Measurements from ENCODE around the gene PRKACB. TPM values are rescaled to one million over a fixed set of nuclear protein-coding genes. Genes with fewer than 3 reads are reported as not detected.

Gene PRKACB
- total RNA-seq, 1 experiment from 2014 or later: 3.4 TPM

- no peaks in the 10 kb centered on the region for H3K36me3 ChIP-seq (ENCODE audit: control insufficient read depth, insufficient read depth, low read length)
- H3K27me3 ChIP-seq (replicated peaks; ENCODE audit: control insufficient read depth, insufficient read depth, low read length): no peaks in the 10 kb centered on the region
- H3K9me3 ChIP-seq: no peaks in the 10 kb centered on the region
- no peak for TF ChIP-seq CTCF (IDR thresholded peaks at IDR 0.05; ENCODE audit: insufficient read depth in 1 of 2, low read depth in 1 of 2, low read length in 1 of 2, severe bottlenecking in 1 of 2, unreplicated experiment in 1 of 2)
- H3K27me3 Mint-ChIP-seq (ENCODE audit: insufficient read depth, unreplicated experiment): no peaks in the 10 kb centered on the region
- ChIA-PET CTCF (no interaction called here), POLR2A (no interaction called here)
- H3K4me3 Mint-ChIP-seq (ENCODE audit: unreplicated experiment): no peak overlapping the region
- no peaks in the 10 kb centered on the region for H3K4me1 ChIP-seq
- intact Hi-C loops (cut with micrococcal nuclease; ENCODE audit: unreplicated experiment): no loop called here
- no peaks in the 10 kb centered on the region for H3K4me1 Mint-ChIP-seq (ENCODE audit: low read depth, unreplicated experiment)
- H3K9me3 Mint-ChIP-seq (ENCODE audit: unreplicated experiment): peaks cover 12% of the 10 kb centered on the region
- no peak overlapping the region for H3K27ac Mint-ChIP-seq (ENCODE audit: unreplicated experiment)
- H3K36me3 Mint-ChIP-seq (ENCODE audit: insufficient read depth, unreplicated experiment): no peaks in the 10 kb centered on the region
- no peak overlapping the region for H3K4me3 ChIP-seq (ENCODE audit: low read depth, low read length)
- DNase-seq: no peak
- BruUV-seq (replicated peaks): no TSS peak
Measured at GRCh38 chr1:84217239-84217638, 73.2 kb downstream of the PRKACB start.

- peaks cover 29% of the 10 kb centered on the region for H3K9me3 Mint-ChIP-seq (ENCODE audit: unreplicated experiment)
- H3K36me3 ChIP-seq (ENCODE audit: control insufficient read depth, insufficient read depth, low read length): no peaks in the 10 kb centered on the region
- no TSS peak for BruUV-seq (replicated peaks)
- H3K36me3 Mint-ChIP-seq (ENCODE audit: insufficient read depth, unreplicated experiment): no peaks in the 10 kb centered on the region
- no peaks in the 10 kb centered on the region for H3K27me3 ChIP-seq (replicated peaks; ENCODE audit: control insufficient read depth, insufficient read depth, low read length)
- ChIA-PET CTCF (no interaction called here), POLR2A (no interaction called here)
- H3K9me3 ChIP-seq: no peaks in the 10 kb centered on the region
- no peak for TF ChIP-seq CTCF (IDR thresholded peaks at IDR 0.05; ENCODE audit: insufficient read depth in 1 of 2, low read depth in 1 of 2, low read length in 1 of 2, severe bottlenecking in 1 of 2, unreplicated experiment in 1 of 2)
- H3K27ac Mint-ChIP-seq (ENCODE audit: unreplicated experiment): no peak overlapping the region
- H3K4me1 ChIP-seq: no peaks in the 10 kb centered on the region
- no peaks in the 10 kb centered on the region for H3K4me1 Mint-ChIP-seq (ENCODE audit: low read depth, unreplicated experiment)
- DNase-seq: no peak
- intact Hi-C loops (cut with micrococcal nuclease; ENCODE audit: unreplicated experiment): no loop called here
- no peak overlapping the region for H3K4me3 Mint-ChIP-seq (ENCODE audit: unreplicated experiment)
- H3K27me3 Mint-ChIP-seq (ENCODE audit: insufficient read depth, unreplicated experiment): no peaks in the 10 kb centered on the region
- no peak overlapping the region for H3K4me3 ChIP-seq (ENCODE audit: low read depth, low read length)
Measured at GRCh38 chr1:84223751-84224432, 79.8 kb downstream of the PRKACB start.

GRCh38 chr1:84224905-84225304, 80.8 kb downstream of the PRKACB start:
- ChIA-PET CTCF (no interaction called here), POLR2A (no interaction called here)
- no peaks in the 10 kb centered on the region for H3K9me3 ChIP-seq
- no peaks in the 10 kb centered on the region for H3K36me3 ChIP-seq (ENCODE audit: control insufficient read depth, insufficient read depth, low read length)
- DNase-seq: no peak
- intact Hi-C loops (cut with micrococcal nuclease; ENCODE audit: unreplicated experiment): no loop called here
- TF ChIP-seq CTCF (IDR thresholded peaks at IDR 0.05; ENCODE audit: insufficient read depth in 1 of 2, low read depth in 1 of 2, low read length in 1 of 2, severe bottlenecking in 1 of 2, unreplicated experiment in 1 of 2): no peak
- H3K27me3 ChIP-seq (replicated peaks; ENCODE audit: control insufficient read depth, insufficient read depth, low read length): no peaks in the 10 kb centered on the region
- Mint-ChIP-seq H3K4me3 (ENCODE audit: unreplicated experiment) (no peak overlapping the region), H3K27ac (ENCODE audit: unreplicated experiment) (no peak overlapping the region), H3K36me3 (ENCODE audit: insufficient read depth, unreplicated experiment) (no peaks in the 10 kb centered on the region), H3K9me3 (ENCODE audit: unreplicated experiment) (peaks cover 29% of the 10 kb centered on the region), H3K27me3 (ENCODE audit: insufficient read depth, unreplicated experiment) (no peaks in the 10 kb centered on the region), H3K4me1 (ENCODE audit: low read depth, unreplicated experiment) (no peaks in the 10 kb centered on the region)
- no peaks in the 10 kb centered on the region for H3K4me1 ChIP-seq
- no TSS peak for BruUV-seq (replicated peaks)
- H3K4me3 ChIP-seq (ENCODE audit: low read depth, low read length): no peak overlapping the region
